ENCODE results near the gene ZDHHC11.
"Not testable (repeated sequence)": the region's sequence is repeated elsewhere in the genome, so short reads cannot be mapped to it uniquely, and the experiment has no call there.

The ZDHHC11 gene

GRCh38 chr5:852431-853401 is 1.9 kb upstream of the ZDHHC11 start:
- H3K9ac ChIP-seq (ENCODE audit: low read length): no peak overlapping the region
- H3K36me3 ChIP-seq (ENCODE audit: control insufficient read depth, insufficient read depth, low read length): no peaks in the 10 kb centered on the region
- H3K27ac ChIP-seq (ENCODE audit: low read depth, low read length): no peak overlapping the region
- peaks cover 3% of the 10 kb centered on the region for H3K27me3 ChIP-seq (ENCODE audit: control insufficient read depth, insufficient read depth, low read length)
- no peak overlapping the region for H3K4me3 ChIP-seq (ENCODE audit: low read length)
- no peaks in the 10 kb centered on the region for H3K4me1 ChIP-seq (ENCODE audit: control insufficient read depth, insufficient read depth, low read length)

- H3K4me1 ChIP-seq (ENCODE audit: control insufficient read depth, insufficient read depth, low read length): no peaks in the 10 kb centered on the region
- no peak overlapping the region for H3K4me3 ChIP-seq (ENCODE audit: low read length)
- H3K27me3 ChIP-seq (ENCODE audit: control insufficient read depth, insufficient read depth, low read length): peaks cover 3% of the 10 kb centered on the region
- H3K36me3 ChIP-seq (ENCODE audit: control insufficient read depth, insufficient read depth, low read length): no peaks in the 10 kb centered on the region
- H3K27ac ChIP-seq (ENCODE audit: low read depth, low read length): no peak overlapping the region
- H3K9ac ChIP-seq (ENCODE audit: low read length): no peak overlapping the region
These were observed 1.2 kb upstream of the ZDHHC11 start for GRCh38 chr5:852018-852417.

- H3K9ac ChIP-seq (ENCODE audit: low read length): no peak overlapping the region
- H3K36me3 ChIP-seq (ENCODE audit: control insufficient read depth, insufficient read depth, low read length): no peaks in the 10 kb centered on the region
- H3K4me3 ChIP-seq (ENCODE audit: low read length): no peak overlapping the region
- H3K4me1 ChIP-seq (ENCODE audit: control insufficient read depth, insufficient read depth, low read length): no peaks in the 10 kb centered on the region
- no peak overlapping the region for H3K27ac ChIP-seq (ENCODE audit: low read depth, low read length)
- H3K27me3 ChIP-seq (ENCODE audit: control insufficient read depth, insufficient read depth, low read length): peaks cover 3% of the 10 kb centered on the region
These were observed 767 bp upstream of the ZDHHC11 start for GRCh38 chr5:851553-851952.

- no peaks in the 10 kb centered on the region for H3K36me3 ChIP-seq (ENCODE audit: control insufficient read depth, insufficient read depth, low read length)
- no peaks in the 10 kb centered on the region for H3K4me1 ChIP-seq (ENCODE audit: control insufficient read depth, insufficient read depth, low read length)
- no peak overlapping the region for H3K27ac ChIP-seq (ENCODE audit: low read depth, low read length)
- H3K9ac ChIP-seq (ENCODE audit: low read length): no peak overlapping the region
- H3K27me3 ChIP-seq (ENCODE audit: control insufficient read depth, insufficient read depth, low read length): peaks cover 3% of the 10 kb centered on the region
- H3K4me3 ChIP-seq (ENCODE audit: low read length): no peak overlapping the region
These were observed 290 bp upstream of the ZDHHC11 start for GRCh38 chr5:851076-851475.

- H3K27me3 ChIP-seq (ENCODE audit: control insufficient read depth, insufficient read depth, low read length): peaks cover 3% of the 10 kb centered on the region
- no peak overlapping the region for H3K9ac ChIP-seq (ENCODE audit: low read length)
- peak overlapping the region; percentile 32 for H3K4me3 ChIP-seq (ENCODE audit: low read length)
- H3K27ac ChIP-seq (ENCODE audit: low read depth, low read length): no peak overlapping the region
- H3K4me1 ChIP-seq (ENCODE audit: control insufficient read depth, insufficient read depth, low read length): no peaks in the 10 kb centered on the region
- H3K36me3 ChIP-seq (ENCODE audit: control insufficient read depth, insufficient read depth, low read length): no peaks in the 10 kb centered on the region
These were observed 1.0 kb downstream of the ZDHHC11 start for GRCh38 chr5:849651-850301.

- Histone ChIP-seq H3K36me3 (ENCODE audit: control insufficient read depth, insufficient read depth, low read length) (no peaks in the 10 kb centered on the region), H3K27ac (ENCODE audit: low read depth, low read length) (no peak overlapping the region), H3K4me1 (ENCODE audit: control insufficient read depth, insufficient read depth, low read length) (no peaks in the 10 kb centered on the region), H3K4me3 (ENCODE audit: low read length) (no peak overlapping the region), H3K9ac (ENCODE audit: low read length) (no peak overlapping the region), H3K27me3 (ENCODE audit: control insufficient read depth, insufficient read depth, low read length) (peaks cover 3% of the 10 kb centered on the region)
These were observed 2.1 kb downstream of the ZDHHC11 start for GRCh38 chr5:848671-849111.

- not testable (repeated sequence) for H3K27me3 ChIP-seq (ENCODE audit: control insufficient read depth, insufficient read depth, low read length); H3K27ac ChIP-seq (ENCODE audit: low read depth, low read length); H3K4me1 ChIP-seq (ENCODE audit: control insufficient read depth, insufficient read depth, low read length); H3K36me3 ChIP-seq (ENCODE audit: control insufficient read depth, insufficient read depth, low read length); H3K9ac ChIP-seq (ENCODE audit: low read length); H3K4me3 ChIP-seq (ENCODE audit: low read length)
These were observed 3.0 kb downstream of the ZDHHC11 start for GRCh38 chr5:847736-848135.

GRCh38 chr5:847212-847611 is 3.6 kb downstream of the ZDHHC11 start:
- H3K9ac ChIP-seq (ENCODE audit: low read length); H3K4me3 ChIP-seq (ENCODE audit: low read length); H3K27ac ChIP-seq (ENCODE audit: low read depth, low read length); H3K27me3 ChIP-seq (ENCODE audit: control insufficient read depth, insufficient read depth, low read length); H3K4me1 ChIP-seq (ENCODE audit: control insufficient read depth, insufficient read depth, low read length); H3K36me3 ChIP-seq (ENCODE audit: control insufficient read depth, insufficient read depth, low read length): not testable (repeated sequence)

- H3K27me3 ChIP-seq (ENCODE audit: control insufficient read depth, insufficient read depth, low read length); H3K4me3 ChIP-seq (ENCODE audit: low read length); H3K4me1 ChIP-seq (ENCODE audit: control insufficient read depth, insufficient read depth, low read length): not testable (repeated sequence)
These were observed 4.1 kb downstream of the ZDHHC11 start for GRCh38 chr5:846602-847091.

GRCh38 chr5:845676-846601 is 4.8 kb downstream of the ZDHHC11 start:
- not testable (repeated sequence) for H3K27me3 ChIP-seq (ENCODE audit: control insufficient read depth, insufficient read depth, low read length); H3K9ac ChIP-seq (ENCODE audit: low read length); H3K4me3 ChIP-seq (ENCODE audit: low read length); H3K4me1 ChIP-seq (ENCODE audit: control insufficient read depth, insufficient read depth, low read length); H3K27ac ChIP-seq (ENCODE audit: low read depth, low read length); H3K36me3 ChIP-seq (ENCODE audit: control insufficient read depth, insufficient read depth, low read length)

More at GRCh38 chr5:846602-847091, 4.1 kb downstream of the ZDHHC11 start:
- H3K27ac ChIP-seq (ENCODE audit: low read depth, low read length); H3K9ac ChIP-seq (ENCODE audit: low read length); H3K36me3 ChIP-seq (ENCODE audit: control insufficient read depth, insufficient read depth, low read length): not testable (repeated sequence)

GRCh38 chr5:845031-845675 is 5.6 kb downstream of the ZDHHC11 start:
- H3K4me1 ChIP-seq (ENCODE audit: control insufficient read depth, insufficient read depth, low read length); H3K27ac ChIP-seq (ENCODE audit: low read depth, low read length); H3K27me3 ChIP-seq (ENCODE audit: control insufficient read depth, insufficient read depth, low read length); H3K4me3 ChIP-seq (ENCODE audit: low read length); H3K9ac ChIP-seq (ENCODE audit: low read length); H3K36me3 ChIP-seq (ENCODE audit: control insufficient read depth, insufficient read depth, low read length): not testable (repeated sequence)

Measured in rectal smooth muscle tissue (tissue), 1 donor.